Activated CD8-positive, alpha-beta memory T cell treated with anti-CD3 and anti-CD28 coated beads for 24 hours (primary cell): ENCODE data around the gene PDHA1.

Source experiments
- DNase-seq: peaks from one replicate; pipeline ENCODE4 v3.0.0-alpha.2; 2020

Gene PDHA1

GRCh38 chrX:19377799-19378198 is 34.1 kb downstream of the PDHA1 start:
- DNase-seq = no peak

- DNase-seq = no peak
Measured at GRCh38 chrX:19381326-19381725, 37.6 kb downstream of the PDHA1 start.

GRCh38 chrX:19382555-19383145 is 38.9 kb downstream of the PDHA1 start:
- peak; percentile 71 for DNase-seq

GRCh38 chrX:19386679-19387078 is 43.0 kb downstream of the PDHA1 start:
- DNase-seq = no peak

- DNase-seq = peak; percentile 5
Measured at GRCh38 chrX:19388064-19388679, 44.4 kb downstream of the PDHA1 start.

- DNase-seq = peak; percentile 26
Measured at GRCh38 chrX:19388741-19389140, 45.0 kb downstream of the PDHA1 start.

GRCh38 chrX:19389227-19389845 is 45.6 kb downstream of the PDHA1 start:
- peak; percentile 4 for DNase-seq

GRCh38 chrX:19392078-19392477 is 48.4 kb downstream of the PDHA1 start:
- no peak for DNase-seq

- DNase-seq = no peak
Measured at GRCh38 chrX:19392703-19393102, 49.0 kb downstream of the PDHA1 start.

- no peak for DNase-seq
Measured at GRCh38 chrX:19403696-19404095, 60.0 kb downstream of the PDHA1 start.

GRCh38 chrX:19410259-19410658 is 66.5 kb downstream of the PDHA1 start:
- DNase-seq = no peak
